ENCODE results near the gene TTC28. TPM values are rescaled to one million over a fixed set of nuclear protein-coding genes. Genes with fewer than 3 reads are reported as not detected.

Gene TTC28
- total and polyA plus RNA-seq, 2 donors (not counting 3 experiments of a cell fraction or from before 2014, with no cell fraction given): 16.5 to 51.1 TPM

GRCh38 chr22:27972732-27973698, 706.6 kb downstream of the TTC28 start:
- ChIA-PET POLR2A (no interaction called here), CTCF (interaction anchor here (1.2 to 1.4 kb wide), 3 partner anchors 11 to 86 kb away, joined by 3 to 4 read pairs (median 3); no protein-coding TSS in a partner anchor)
- H3K4me3 ChIP-seq (replicated peaks in 1 of 3; ENCODE audit: insufficient read depth in 1 of 3, low read depth in 1 of 3, low read length in 3 of 3): no peak overlapping the region
- H3K36me3 ChIP-seq (ENCODE audit: control insufficient read depth in 2 of 2, extremely low read depth in 1 of 2, insufficient read depth in 2 of 2, low read length in 2 of 2): no peaks in the 10 kb centered on the region
- intact Hi-C loops (cut with micrococcal nuclease) (no loop called here), dilution Hi-C loops (cut with MboI; ENCODE audit: extremely low pct_ligation_motif_present, low sequenced_read_pairs) (no loop called here)
- H4K20me1 ChIP-seq (replicated peaks; ENCODE audit: control insufficient read depth, extremely low read depth, insufficient read depth, low read length): no peaks in the 10 kb centered on the region
- FAIRE-seq (peak; percentile 55), DNase-seq (ENCODE audit: low read depth, low spot score) (peak; percentile 18)
- peak overlapping the region; percentile 16 for H3K4me2 ChIP-seq (ENCODE audit: insufficient read depth, low read length)
- H3K27me3 ChIP-seq (ENCODE audit: control insufficient read depth in 2 of 2, insufficient read depth in 2 of 2, low read length in 2 of 2): no peaks in the 10 kb centered on the region
- peaks cover 12% of the 10 kb centered on the region for H3K4me1 ChIP-seq (ENCODE audit: control insufficient read depth, extremely low read depth, insufficient read depth, low read length)
- H3K9me3 ChIP-seq (replicated peaks; ENCODE audit: control insufficient read depth, insufficient read depth, low read length): no peaks in the 10 kb centered on the region
- H3K9ac ChIP-seq (replicated peaks; ENCODE audit: extremely low read depth, insufficient read depth, low read length): no peak overlapping the region
- H3K27ac ChIP-seq (ENCODE audit: insufficient read depth, low read depth, low read length): no peak overlapping the region
- TF ChIP-seq FOS (IDR thresholded peaks at IDR 0.05; ENCODE audit: borderline replicate concordance, insufficient read depth, low read length) (peak; percentile 22), POLR2AphosphoS5 (IDR thresholded peaks at IDR 0.05; ENCODE audit: insufficient read depth, low read depth, low read length) (no peak), EZH2 (IDR thresholded peaks at IDR 0.05; ENCODE audit: borderline replicate concordance, low read depth, low read length, severe bottlenecking) (no peak), GATA2 (IDR thresholded peaks at IDR 0.05; ENCODE audit: insufficient read depth, insufficient read length, low read depth, low read length) (no peak), POLR2A (IDR thresholded peaks at IDR 0.05; ENCODE audit: low read depth, low read length) (no peak)
- TF ChIP-seq, protein P1, sequence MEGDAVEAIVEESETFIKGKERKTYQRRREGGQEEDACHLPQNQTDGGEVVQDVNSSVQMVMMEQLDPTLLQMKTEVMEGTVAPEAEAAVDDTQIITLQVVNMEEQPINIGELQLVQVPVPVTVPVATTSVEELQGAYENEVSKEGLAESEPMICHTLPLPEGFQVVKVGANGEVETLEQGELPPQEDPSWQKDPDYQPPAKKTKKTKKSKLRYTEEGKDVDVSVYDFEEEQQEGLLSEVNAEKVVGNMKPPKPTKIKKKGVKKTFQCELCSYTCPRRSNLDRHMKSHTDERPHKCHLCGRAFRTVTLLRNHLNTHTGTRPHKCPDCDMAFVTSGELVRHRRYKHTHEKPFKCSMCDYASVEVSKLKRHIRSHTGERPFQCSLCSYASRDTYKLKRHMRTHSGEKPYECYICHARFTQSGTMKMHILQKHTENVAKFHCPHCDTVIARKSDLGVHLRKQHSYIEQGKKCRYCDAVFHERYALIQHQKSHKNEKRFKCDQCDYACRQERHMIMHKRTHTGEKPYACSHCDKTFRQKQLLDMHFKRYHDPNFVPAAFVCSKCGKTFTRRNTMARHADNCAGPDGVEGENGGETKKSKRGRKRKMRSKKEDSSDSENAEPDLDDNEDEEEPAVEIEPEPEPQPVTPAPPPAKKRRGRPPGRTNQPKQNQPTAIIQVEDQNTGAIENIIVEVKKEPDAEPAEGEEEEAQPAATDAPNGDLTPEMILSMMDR (IDR thresholded peaks at IDR 0.05; ENCODE audit: extremely low read depth in 1 of 2, insufficient read depth in 1 of 2, low read depth in 1 of 2, low read length in 2 of 2): no peak
- no peaks in the 10 kb centered on the region for H3K9me1 ChIP-seq (replicated peaks; ENCODE audit: control insufficient read depth, extremely low read depth, insufficient read depth, low read length)
- H3K79me2 ChIP-seq (ENCODE audit: control insufficient read depth, insufficient read depth, low read length): no peaks in the 10 kb centered on the region
- no TSS peak for BruUV-seq (replicated peaks)
- no peak overlapping the region for H2AFZ ChIP-seq (ENCODE audit: low read depth, low read length)

All from endothelial cell of umbilical vein (primary cell).